ENCODE measurements around the gene VAT1L. TPM values are rescaled to one million over a fixed set of nuclear protein-coding genes. Genes with fewer than 3 reads are reported as not detected.

VAT1L gene
- total RNA-seq, 1 donor from 2014 or later: 0.32 TPM

DNA sequence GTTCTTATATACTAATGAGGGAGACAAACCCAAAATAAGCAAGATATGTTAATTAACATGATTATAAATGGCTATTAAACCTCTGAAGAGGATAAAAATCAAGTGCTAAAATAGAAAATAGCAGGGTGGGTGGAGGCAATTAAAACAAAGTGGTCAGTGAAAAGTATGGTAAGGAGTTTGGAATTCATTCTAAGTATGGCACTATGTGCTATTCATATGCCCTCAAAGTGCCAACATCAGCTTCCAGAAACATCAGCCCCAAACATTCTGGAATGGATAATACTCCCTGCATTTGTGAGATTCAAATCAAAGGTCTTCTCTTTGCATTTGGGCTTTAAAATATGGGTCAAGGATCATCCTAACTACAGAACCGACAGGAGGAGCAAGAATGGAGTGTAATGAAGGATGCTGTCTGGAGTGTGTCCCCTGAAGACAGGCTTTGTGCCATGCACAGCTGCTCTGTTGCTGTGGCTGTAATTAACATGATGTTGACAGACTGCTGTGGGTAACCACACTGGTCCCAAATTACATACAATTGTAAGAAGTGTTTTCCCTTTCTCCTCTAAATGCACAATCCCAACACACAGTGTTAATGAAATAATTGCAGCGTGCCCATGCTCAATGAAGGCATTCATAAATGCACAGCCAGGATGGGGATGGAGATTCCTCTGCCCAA, 93.1 kb downstream of the VAT1L start:
- intact Hi-C loops (cut with DNase I): no loop called here
- no peak overlapping the region for H3K27ac ChIP-seq
- DNase-seq (no peak), ATAC-seq (no peak)
- TF ChIP-seq, protein P1, sequence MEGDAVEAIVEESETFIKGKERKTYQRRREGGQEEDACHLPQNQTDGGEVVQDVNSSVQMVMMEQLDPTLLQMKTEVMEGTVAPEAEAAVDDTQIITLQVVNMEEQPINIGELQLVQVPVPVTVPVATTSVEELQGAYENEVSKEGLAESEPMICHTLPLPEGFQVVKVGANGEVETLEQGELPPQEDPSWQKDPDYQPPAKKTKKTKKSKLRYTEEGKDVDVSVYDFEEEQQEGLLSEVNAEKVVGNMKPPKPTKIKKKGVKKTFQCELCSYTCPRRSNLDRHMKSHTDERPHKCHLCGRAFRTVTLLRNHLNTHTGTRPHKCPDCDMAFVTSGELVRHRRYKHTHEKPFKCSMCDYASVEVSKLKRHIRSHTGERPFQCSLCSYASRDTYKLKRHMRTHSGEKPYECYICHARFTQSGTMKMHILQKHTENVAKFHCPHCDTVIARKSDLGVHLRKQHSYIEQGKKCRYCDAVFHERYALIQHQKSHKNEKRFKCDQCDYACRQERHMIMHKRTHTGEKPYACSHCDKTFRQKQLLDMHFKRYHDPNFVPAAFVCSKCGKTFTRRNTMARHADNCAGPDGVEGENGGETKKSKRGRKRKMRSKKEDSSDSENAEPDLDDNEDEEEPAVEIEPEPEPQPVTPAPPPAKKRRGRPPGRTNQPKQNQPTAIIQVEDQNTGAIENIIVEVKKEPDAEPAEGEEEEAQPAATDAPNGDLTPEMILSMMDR (IDR thresholded peaks at IDR 0.05): no peak
- H3K36me3 ChIP-seq: no peaks in the 10 kb centered on the region
- no peaks in the 10 kb centered on the region for H3K4me1 ChIP-seq
- no peaks in the 10 kb centered on the region for H3K27me3 ChIP-seq
- no peak overlapping the region for H3K4me3 ChIP-seq
- no peaks in the 10 kb centered on the region for H3K9me3 ChIP-seq

DNA sequence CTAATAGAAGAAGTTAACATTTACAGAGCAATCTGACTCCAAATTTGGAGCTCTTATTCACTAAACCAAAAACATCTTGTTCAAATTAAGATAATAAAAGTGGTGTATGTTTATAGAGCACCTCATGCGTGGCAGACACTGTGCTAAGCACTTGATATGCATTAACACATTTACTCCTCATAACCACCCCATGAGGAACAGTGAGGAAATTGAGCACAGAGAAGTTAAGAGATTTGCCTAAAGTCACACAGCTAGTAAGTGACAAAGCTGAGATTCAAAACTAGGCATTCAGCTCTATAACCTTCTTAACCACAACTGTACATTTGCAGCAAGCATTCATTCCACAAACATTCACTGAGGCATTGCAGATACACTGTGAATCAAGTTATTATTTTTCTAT, 94.0 kb downstream of the VAT1L start:
- H3K9me3 ChIP-seq: no peaks in the 10 kb centered on the region
- no peak overlapping the region for H3K4me3 ChIP-seq
- H3K27ac ChIP-seq: no peak overlapping the region
- no peaks in the 10 kb centered on the region for H3K36me3 ChIP-seq
- no peaks in the 10 kb centered on the region for H3K27me3 ChIP-seq
- H3K4me1 ChIP-seq: no peaks in the 10 kb centered on the region
- DNase-seq: no peak
- ATAC-seq: no peak
- intact Hi-C loops (cut with DNase I): no loop called here
- TF ChIP-seq, protein P1 (IDR thresholded peaks at IDR 0.05): no peak

DNA sequence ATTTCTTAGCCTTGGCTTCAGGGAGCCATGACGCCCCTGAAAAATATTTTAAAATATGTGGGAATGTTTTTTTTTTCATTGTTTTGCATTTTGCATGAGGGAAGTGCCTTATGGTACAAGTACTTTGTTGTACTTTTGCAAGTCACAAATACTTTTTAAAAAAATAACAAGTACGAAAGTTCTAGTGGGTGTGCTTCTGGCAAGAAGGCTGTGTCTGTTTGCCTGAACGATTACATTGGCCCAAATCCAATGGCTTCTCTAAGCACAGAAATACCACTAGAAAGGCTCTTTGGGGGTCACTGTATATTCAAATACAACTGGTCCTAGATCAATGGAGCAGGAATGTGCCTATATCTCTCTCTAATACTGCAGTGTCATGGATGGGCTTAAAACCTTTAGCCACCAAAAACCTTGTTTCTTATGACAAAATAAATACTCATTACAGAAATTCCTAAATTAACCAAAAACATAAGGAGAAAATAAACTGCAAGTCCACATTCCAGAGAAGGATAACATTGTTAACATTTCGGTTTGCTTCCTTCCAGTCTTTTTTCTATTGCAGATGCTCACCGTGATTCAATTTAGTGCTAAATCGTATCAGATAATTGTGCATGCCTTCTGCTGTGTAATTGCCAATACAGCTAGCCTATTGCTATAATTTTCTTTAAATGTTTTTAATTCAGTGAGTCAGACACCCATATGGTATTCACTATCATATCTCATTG, 97.4 kb downstream of the VAT1L start:
- no peak for DNase-seq
- no peak for ATAC-seq

DNA sequence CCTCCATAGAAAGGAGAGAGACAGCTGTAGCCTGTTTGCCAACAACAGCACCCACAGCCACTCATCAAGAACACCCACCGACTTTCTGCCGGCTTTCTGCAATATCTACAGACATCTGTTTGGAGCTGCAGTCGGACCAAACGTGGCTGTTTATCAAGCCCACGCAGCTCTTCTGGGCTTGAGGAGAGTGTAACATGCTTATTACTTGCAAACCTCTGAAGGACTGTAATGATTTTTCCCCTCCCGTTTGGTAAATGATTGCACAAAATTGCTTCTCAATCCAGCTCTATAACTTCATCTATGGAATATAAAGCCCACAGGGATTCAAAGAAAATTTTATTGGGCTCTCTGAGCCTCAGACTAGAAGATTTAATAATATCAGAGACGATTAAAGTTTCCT, 100.5 kb downstream of the VAT1L start:
- Histone ChIP-seq H3K4me3 (no peak overlapping the region), H3K27ac (no peak overlapping the region), H3K9me3 (no peaks in the 10 kb centered on the region), H3K4me1 (no peaks in the 10 kb centered on the region), H3K27me3 (no peaks in the 10 kb centered on the region), H3K36me3 (no peaks in the 10 kb centered on the region)
- DNase-seq (no peak), ATAC-seq (no peak)
- TF ChIP-seq, protein P1 (IDR thresholded peaks at IDR 0.05): no peak
- intact Hi-C loops (cut with DNase I): no loop called here

More for the DNA sequence above, 97.4 kb downstream of the VAT1L start:
- Histone ChIP-seq H3K4me1 (no peaks in the 10 kb centered on the region), H3K36me3 (no peaks in the 10 kb centered on the region), H3K4me3 (no peak overlapping the region), H3K27ac (no peak overlapping the region), H3K9me3 (no peaks in the 10 kb centered on the region), H3K27me3 (no peaks in the 10 kb centered on the region)
- intact Hi-C loops (cut with DNase I): no loop called here
- TF ChIP-seq, protein P1 (IDR thresholded peaks at IDR 0.05): no peak

DNA sequence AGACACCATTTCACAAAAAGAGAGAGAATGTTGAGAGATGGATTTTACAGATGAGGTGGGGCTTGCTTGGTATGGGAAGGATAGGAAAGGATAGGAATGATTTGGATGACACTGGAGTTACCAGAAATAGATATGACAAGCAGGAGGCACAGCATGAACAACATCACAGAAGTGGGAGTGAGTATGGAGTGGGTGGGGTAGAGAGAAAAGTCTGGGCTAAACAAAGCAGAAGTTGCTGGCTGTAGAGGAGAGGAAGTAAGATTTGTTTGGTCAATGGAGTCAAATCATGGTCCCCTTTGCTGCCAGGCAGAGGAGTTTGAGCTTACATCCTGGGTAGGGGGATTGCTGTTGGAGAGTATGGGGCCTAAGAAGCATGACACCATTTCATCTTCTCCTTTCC, 101.7 kb downstream of the VAT1L start:
- intact Hi-C loops (cut with DNase I): no loop called here
- no peak overlapping the region for H3K4me3 ChIP-seq
- H3K36me3 ChIP-seq: no peaks in the 10 kb centered on the region
- no peaks in the 10 kb centered on the region for H3K27me3 ChIP-seq
- TF ChIP-seq, protein P1 (IDR thresholded peaks at IDR 0.05): no peak
- peak; percentile 41 for ATAC-seq
- no peaks in the 10 kb centered on the region for H3K4me1 ChIP-seq
- no peak overlapping the region for H3K27ac ChIP-seq
- no peak for DNase-seq
- H3K9me3 ChIP-seq: no peaks in the 10 kb centered on the region
